ENCODE results near the gene ADRM1.

ADRM1 gene

GRCh38 chr20:62311832-62312661, 9.2 kb downstream of the ADRM1 start:
- no peak for DNase-seq

GRCh38 chr20:62312662-62312977, 9.8 kb downstream of the ADRM1 start:
- no peak for DNase-seq

GRCh38 chr20:62313021-62313420, 10.2 kb downstream of the ADRM1 start:
- no peak for DNase-seq

GRCh38 chr20:62313460-62314338, 10.9 kb downstream of the ADRM1 start:
- DNase-seq = no peak

- no peak for DNase-seq
Observed at GRCh38 chr20:62314339-62314638, 11.5 kb downstream of the ADRM1 start.

- no peak for DNase-seq
Observed at GRCh38 chr20:62314711-62315302, 12.0 kb downstream of the ADRM1 start.

GRCh38 chr20:62315773-62316172, 13.0 kb downstream of the ADRM1 start:
- DNase-seq = no peak

GRCh38 chr20:62316331-62317166, 13.8 kb downstream of the ADRM1 start:
- DNase-seq = no peak

GRCh38 chr20:62317167-62317655, 14.4 kb downstream of the ADRM1 start:
- DNase-seq = no peak

GRCh38 chr20:62318400-62319345, 15.9 kb downstream of the ADRM1 start:
- DNase-seq = no peak

GRCh38 chr20:62319346-62319909, 16.6 kb downstream of the ADRM1 start:
- no peak for DNase-seq

GRCh38 chr20:62320581-62321354, 18.0 kb downstream of the ADRM1 start:
- DNase-seq = no peak

- no peak for DNase-seq
Observed at GRCh38 chr20:62321521-62321948, 18.7 kb downstream of the ADRM1 start.

GRCh38 chr20:62321975-62322374, 19.2 kb downstream of the ADRM1 start:
- no peak for DNase-seq

GRCh38 chr20:62322492-62323041, 19.8 kb downstream of the ADRM1 start:
- no peak for DNase-seq

GRCh38 chr20:62323146-62323979, 20.6 kb downstream of the ADRM1 start:
- DNase-seq = no peak

GRCh38 chr20:62323980-62324906, 21.4 kb downstream of the ADRM1 start:
- DNase-seq = no peak

All from activated CD4-positive, alpha-beta T cell treated with anti-CD3 and anti-CD28 coated beads, Interleukin-2, amount 50 U/mL, for 1 hour (primary cell).